Ureter (tissue), 1 donor: ENCODE measurements around the gene NHSL1. TPM values are rescaled to one million over a fixed set of nuclear protein-coding genes. Genes with fewer than 3 reads are reported as not detected.

ENCODE experiments used
- DNase-seq: peaks from one replicate; pipeline ENCODE4 v3.0.0-alpha.2; 2020; ENCODE audit warnings: low spot score
- total RNA-seq: library from RNA; stranded (reverse); gene quantifications from one replicate; pipeline ENCODE4 v1.2.4, GENCODE V29; 2023
- donor health status: DM: yes; HTN: yes; CAD: no.

NHSL1 gene
- total RNA-seq, 1 donor from 2014 or later, result 25.1 TPM

- no peak for DNase-seq
Observed at GRCh38 chr6:138401960-138402837, 97.1 kb downstream of the NHSL1 start.

- no peak for DNase-seq
Observed at GRCh38 chr6:138400326-138400725, 99.0 kb downstream of the NHSL1 start.

- DNase-seq, result no peak
Observed at GRCh38 chr6:138397128-138398122, 101.9 kb downstream of the NHSL1 start.

GRCh38 chr6:138396709-138397108 is 102.6 kb downstream of the NHSL1 start:
- DNase-seq, result no peak

- DNase-seq, result no peak
Observed at GRCh38 chr6:138393871-138394783, 105.2 kb downstream of the NHSL1 start.

GRCh38 chr6:138389551-138389950 is 109.7 kb downstream of the NHSL1 start:
- DNase-seq, result no peak

GRCh38 chr6:138387577-138388368 is 111.5 kb downstream of the NHSL1 start:
- DNase-seq, result no peak

GRCh38 chr6:138386897-138387296 is 112.4 kb downstream of the NHSL1 start:
- DNase-seq, result no peak

- DNase-seq, result no peak
Observed at GRCh38 chr6:138383776-138384175, 115.5 kb downstream of the NHSL1 start.

- no peak for DNase-seq
Observed at GRCh38 chr6:138382498-138383265, 116.6 kb downstream of the NHSL1 start.

GRCh38 chr6:138378463-138378862 is 120.8 kb downstream of the NHSL1 start:
- DNase-seq, result no peak

- no peak for DNase-seq
Observed at GRCh38 chr6:138377844-138378243, 121.5 kb downstream of the NHSL1 start, which contains the start of gene SMIM28. Gene SMIM28, plus strand, starts transcription at chr6:138377905. Its CDS starts 168 bp downstream, at chr6:138378073.

- DNase-seq, result no peak
Observed at GRCh38 chr6:138377042-138377441, 122.3 kb downstream of the NHSL1 start.

GRCh38 chr6:138374815-138375214 is 124.5 kb downstream of the NHSL1 start:
- no peak for DNase-seq

GRCh38 chr6:138374230-138374629 is 125.1 kb downstream of the NHSL1 start:
- DNase-seq, result no peak

- DNase-seq, result no peak
Observed at GRCh38 chr6:138372711-138373463, 126.4 kb downstream of the NHSL1 start.
